ENCODE results near the gene DLG5.

GRCh38 chr10:77873536-77874380 is 52.8 kb downstream of the DLG5 start:
- TF ChIP-seq POLR2A (IDR thresholded peaks at IDR 0.05) = peak in 1 of 2 donors; percentile 21
- no peak for TF ChIP-seq CTCF (IDR thresholded peaks at IDR 0.05)

Measured in Peyer's patch (tissue), 4 donors.